GM10248 (cell line): ENCODE measurements around the gene MSH2.

ENCODE experiments used
- CTCF ChIA-PET: fragments of 300-600 bp; sonication (Branson Sonifier 250); formaldehyde crosslinking; extraction: SDS; loops from one replicate; lab custom pipeline; 2021; ENCODE audit warnings: antibody characterized with exemption; lab: Yijun Ruan, JAX
- POLR2A ChIA-PET: fragments of 350-650 bp; sonication (Branson Sonifier 250); formaldehyde crosslinking; extraction: SDS; loops from one replicate; lab custom pipeline; 2020; ENCODE audit warnings: antibody characterized with exemption; lab: Yijun Ruan, JAX
- DNase-seq: peaks from one replicate; pipeline ENCODE4 v3.0.0; 2012; ENCODE audit errors: extremely low spot score
- CTCF ChIP-seq: IDR thresholded peaks from 2 replicates; pipeline ENCODE4 v1.5.1; 2012; ENCODE audit warnings: mild to moderate bottlenecking, low read depth; ENCODE audit errors: extremely low read depth, missing control alignments, control extremely low read depth

Gene MSH2

DNA sequence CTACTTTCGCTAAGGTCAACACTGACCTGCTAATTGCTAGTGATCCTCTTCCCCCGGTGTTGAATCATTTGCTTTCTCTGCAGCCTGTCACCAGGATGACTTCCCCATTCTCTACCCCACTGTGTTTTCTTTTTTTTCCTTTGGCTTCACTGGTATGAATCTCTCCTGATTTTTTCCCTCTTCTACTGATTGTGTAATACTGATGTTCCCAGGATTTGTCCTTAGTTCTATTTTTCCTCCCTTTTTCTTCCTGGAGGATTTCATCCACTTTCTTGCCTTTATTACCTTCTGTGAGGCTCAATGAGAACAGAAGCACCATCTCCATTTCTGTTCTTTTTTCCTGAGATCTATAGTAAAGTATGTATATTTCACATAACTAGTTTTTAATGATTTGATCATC is 14.1 kb upstream of the MSH2 start:
- no peak for TF ChIP-seq CTCF
- ChIA-PET POLR2A (interaction anchor here (1.1 kb wide), 1 partner anchor 54 kb away, joined by 3 read pairs; no protein-coding TSS in a partner anchor), CTCF (interaction anchor here (0.6 to 3.5 kb wide), 21 partner anchors 10 to 471 kb away, joined by 3 to 90 read pairs (median 4); partner anchors contain the start of gene MSH2)
- DNase-seq: no peak

GRCh38 chr2:47389692-47390091 is 13.3 kb upstream of the MSH2 start:
- ChIA-PET CTCF (interaction anchor here (3.7 kb wide), 1 partner anchor 54 kb away, joined by 19 read pairs; no protein-coding TSS in a partner anchor), POLR2A (no interaction called here)
- TF ChIP-seq CTCF: no peak
- no peak for DNase-seq

DNA sequence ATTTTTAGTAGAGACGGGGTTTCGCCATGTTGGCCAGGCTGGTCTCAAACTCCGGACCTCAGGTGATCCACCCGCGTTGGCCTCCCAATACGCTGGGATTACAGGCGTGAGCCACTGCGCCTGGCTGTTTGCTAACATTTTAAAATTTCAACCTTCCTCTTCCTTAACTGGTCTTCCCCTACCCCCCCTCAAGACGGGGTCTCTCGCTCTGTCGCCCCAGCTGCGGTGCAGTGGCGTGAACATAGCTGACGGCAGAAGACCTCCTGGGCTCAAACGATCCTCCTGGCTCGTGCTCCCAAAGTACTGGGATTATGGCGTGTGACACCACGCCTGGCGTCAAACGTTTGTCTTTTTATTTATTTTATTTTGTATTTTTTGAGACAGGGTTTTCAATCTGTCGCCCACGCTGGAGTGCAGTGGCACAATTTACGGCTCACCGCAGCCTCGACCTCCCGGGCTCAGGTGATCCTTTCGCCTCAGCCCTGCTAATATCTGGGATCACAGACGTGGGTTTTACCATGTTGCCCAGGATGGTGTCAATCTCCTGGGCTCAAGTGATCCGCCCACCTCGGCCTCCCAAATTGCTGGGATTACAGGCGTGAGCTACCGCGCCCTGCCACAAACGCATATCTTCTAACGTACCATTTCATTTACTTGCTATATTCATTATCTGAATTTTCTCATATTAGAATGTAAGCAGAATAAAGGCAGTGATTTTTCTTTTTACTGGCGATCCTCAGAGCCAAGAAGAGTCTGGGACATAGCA is 984 bp upstream of the MSH2 start:
- ChIA-PET CTCF (interaction anchor here (1.3 to 4.0 kb wide), 5 partner anchors 10 to 366 kb away, joined by 5 to 26 read pairs (median 8); no protein-coding TSS in a partner anchor), POLR2A (interaction anchor here (0.6 kb wide), 2 partner anchors 19 to 1064 kb away, joined by 3 to 6 read pairs; no protein-coding TSS in a partner anchor)
- no peak for DNase-seq
- no peak for TF ChIP-seq CTCF

GRCh38 chr2:47402555-47402804 is 476 bp upstream of the MSH2 start:
- POLR2A ChIA-PET: interaction anchor here (0.8 to 0.9 kb wide), 2 partner anchors 10 to 419 kb away, joined by 4 read pairs; no protein-coding TSS in a partner anchor
- TF ChIP-seq CTCF: no peak
- no peak for DNase-seq
- CTCF ChIA-PET: interaction anchor here (1.3 to 4.0 kb wide), 5 partner anchors 11 to 365 kb away, joined by 5 to 26 read pairs (median 8); no protein-coding TSS in a partner anchor

DNA sequence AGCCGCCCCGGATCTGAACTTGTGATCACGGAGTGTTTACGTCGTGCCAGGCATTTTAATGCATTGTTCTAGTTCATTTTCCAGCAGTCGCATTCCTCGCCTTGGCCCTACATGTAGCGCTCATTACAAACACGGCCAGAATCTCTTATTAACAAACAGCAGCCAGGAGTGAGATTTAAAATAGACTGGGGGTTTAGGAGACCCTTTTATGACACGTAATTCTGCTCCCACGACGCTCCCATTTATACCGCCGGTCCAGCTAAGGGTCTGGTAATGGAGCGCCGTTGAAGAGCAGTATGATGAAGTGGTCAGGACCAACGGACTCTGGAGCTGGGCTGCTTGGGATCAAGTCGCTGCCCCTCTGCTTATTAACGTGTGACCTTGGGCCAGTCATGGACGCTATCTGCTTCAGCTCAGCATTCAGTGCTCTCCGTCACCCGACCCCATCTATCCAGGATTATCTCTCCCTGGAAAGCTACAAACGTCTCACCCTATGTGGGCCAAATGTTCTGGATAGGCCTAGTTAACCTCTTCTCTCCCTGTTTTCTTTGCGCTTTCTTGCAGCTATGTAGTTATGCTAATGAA is 745 bp downstream of the MSH2 start:
- no peak for DNase-seq
- no peak for TF ChIP-seq CTCF
- POLR2A ChIA-PET: interaction anchor here (0.6 kb wide), 1 partner anchor 461 kb away, joined by 5 read pairs; no protein-coding TSS in a partner anchor
- CTCF ChIA-PET: interaction anchor here (1.4 to 4.0 kb wide), 5 partner anchors 9 to 363 kb away, joined by 3 to 26 read pairs (median 5); no protein-coding TSS in a partner anchor

DNA sequence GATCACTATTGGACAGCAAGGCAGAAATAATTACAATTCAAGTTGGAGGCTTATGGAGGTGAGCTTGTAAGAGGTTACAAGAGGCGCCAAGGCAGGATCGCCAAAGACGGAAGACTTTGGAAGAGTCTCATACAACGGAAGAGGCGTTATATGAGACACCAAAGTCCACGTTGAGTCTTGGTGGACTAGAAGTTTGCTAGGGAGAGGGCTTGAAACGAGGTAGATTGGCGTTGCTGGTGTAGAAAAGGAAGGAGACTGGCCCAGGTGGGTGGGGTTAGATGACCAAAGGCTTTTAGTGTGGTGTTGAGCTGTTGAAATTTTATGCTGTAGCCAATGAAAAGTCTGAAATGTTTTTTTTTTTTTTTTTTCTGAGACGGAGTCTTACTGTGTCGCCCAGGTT is 1.4 kb downstream of the MSH2 start:
- CTCF ChIA-PET: interaction anchor here (1.4 to 2.9 kb wide), 4 partner anchors 8 to 362 kb away, joined by 3 to 10 read pairs (median 4); no protein-coding TSS in a partner anchor
- no peak for DNase-seq
- POLR2A ChIA-PET: interaction anchor here (0.6 kb wide), 1 partner anchor 462 kb away, joined by 5 read pairs; no protein-coding TSS in a partner anchor
- TF ChIP-seq CTCF: no peak
